HEK293T (cell line): ENCODE measurements around the gene TSPAN1.

Experiments used
- BHLHE40 ChIP-seq: fragments of 450-650 bp; IDR thresholded peaks from 2 replicates; pipeline ENCODE4 v1.6.1; 2016; ENCODE audit warnings: mild to moderate bottlenecking, moderate library complexity, borderline replicate concordance
- ELF4 ChIP-seq: fragments of 450-650 bp; IDR thresholded peaks from 2 replicates; pipeline ENCODE4 v1.6.1; 2017; ENCODE audit warnings: antibody characterized with exemption
- FOXA1 ChIP-seq: fragments of 450-650 bp; IDR thresholded peaks from 2 replicates; pipeline ENCODE4 v1.6.1; 2016; ENCODE audit warnings: mild to moderate bottlenecking
- FOXK2 ChIP-seq: fragments of 450-650 bp; IDR thresholded peaks from 2 replicates; pipeline ENCODE4 v1.6.1; 2016; ENCODE audit warnings: mild to moderate bottlenecking
- FOXM1 ChIP-seq: fragments of 450-650 bp; IDR thresholded peaks from 2 replicates; pipeline ENCODE4 v1.6.1; 2017; ENCODE audit warnings: mild to moderate bottlenecking, borderline replicate concordance
- HDGF ChIP-seq: fragments of 450-650 bp; IDR thresholded peaks from 2 replicates; pipeline ENCODE4 v1.6.1; 2017; ENCODE audit warnings: antibody characterized with exemption, borderline replicate concordance
- LEF1 ChIP-seq: fragments of 450-650 bp; IDR thresholded peaks from 2 replicates; pipeline ENCODE4 v1.6.1; 2017; ENCODE audit warnings: mild to moderate bottlenecking, borderline replicate concordance
- NFRKB ChIP-seq: fragments of 450-650 bp; IDR thresholded peaks from 2 replicates; pipeline ENCODE4 v1.6.1; 2016; ENCODE audit warnings: mild to moderate bottlenecking, moderate library complexity
- SP1 ChIP-seq: fragments of 450-650 bp; IDR thresholded peaks from 2 replicates; pipeline ENCODE4 v1.6.1; 2017
- SUZ12 ChIP-seq: fragments of 450-650 bp; IDR thresholded peaks from 2 replicates; pipeline ENCODE4 v1.6.1; 2016; ENCODE audit warnings: mild to moderate bottlenecking
- TARDBP ChIP-seq: fragments of 450-650 bp; IDR thresholded peaks from 2 replicates; pipeline ENCODE4 v1.6.1; 2016
- ZNF384 ChIP-seq: fragments of 450-650 bp; IDR thresholded peaks from 2 replicates; pipeline ENCODE4 v1.6.1; 2016
- TF ChIP-seq, protein P1 (sequence below): fragments of 450-650 bp; IDR thresholded peaks from 2 replicates; pipeline ENCODE4 v1.6.1; 2016

GRCh38 chr1:46160212-46160611 lies 14.7 kb upstream of the TSPAN1 start:
- TF ChIP-seq FOXM1 (no peak), LEF1 (no peak), HDGF (no peak), FOXK2 (no peak), SP1 (no peak), FOXA1 (no peak), SUZ12 (no peak), TARDBP (no peak), ZNF384 (no peak), ELF4 (no peak), BHLHE40 (no peak), NFRKB (no peak)
- TF ChIP-seq, protein P1, sequence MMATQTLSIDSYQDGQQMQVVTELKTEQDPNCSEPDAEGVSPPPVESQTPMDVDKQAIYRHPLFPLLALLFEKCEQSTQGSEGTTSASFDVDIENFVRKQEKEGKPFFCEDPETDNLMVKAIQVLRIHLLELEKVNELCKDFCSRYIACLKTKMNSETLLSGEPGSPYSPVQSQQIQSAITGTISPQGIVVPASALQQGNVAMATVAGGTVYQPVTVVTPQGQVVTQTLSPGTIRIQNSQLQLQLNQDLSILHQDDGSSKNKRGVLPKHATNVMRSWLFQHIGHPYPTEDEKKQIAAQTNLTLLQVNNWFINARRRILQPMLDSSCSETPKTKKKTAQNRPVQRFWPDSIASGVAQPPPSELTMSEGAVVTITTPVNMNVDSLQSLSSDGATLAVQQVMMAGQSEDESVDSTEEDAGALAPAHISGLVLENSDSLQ: no peak
